Neural progenitor cell (in vitro differentiated cells): ENCODE results near the gene GGT6.

Experiments used
- CTCF ChIP-seq: fragments of 200-600 bp; sonication (generic); IDR thresholded peaks from 2 replicates; pipeline ENCODE4 v1.5.1; 2017; ENCODE audit warnings: antibody characterized with exemption, mild to moderate bottlenecking
- EZH2phosphoT487 ChIP-seq: fragments of 200-600 bp; sonication (generic); IDR thresholded peaks from 2 replicates; pipeline ENCODE4 v1.6.1; 2017; ENCODE audit warnings: antibody characterized with exemption

GRCh38 chr17:4527134-4527533, 33.2 kb downstream of the GGT6 start:
- TF ChIP-seq CTCF (no peak), EZH2phosphoT487 (no peak)
